GM13976 (cell line): Measurements from ENCODE around the gene CADM2.

ENCODE experiments used
- DNase-seq: peaks from one replicate; pipeline ENCODE4 v3.0.0; 2012; ENCODE audit warnings: low spot score
- in situ Hi-C: fragments of 300-500 bp; cut with MboI; formaldehyde crosslinking; loops from one replicate; pipeline ENCODE4 v1.12.0; 2022; ENCODE audit warnings: low sequenced_read_pairs, mixed read lengths, inconsistent platforms; ENCODE audit not compliant: unreplicated experiment
- TF ChIP-seq, protein P1 (sequence below): IDR thresholded peaks from 2 replicates; pipeline ENCODE4 v1.5.1; 2012; ENCODE audit warnings: borderline replicate concordance, mild to moderate bottlenecking; ENCODE audit not compliant: insufficient read depth; ENCODE audit errors: extremely low read depth, missing control alignments, control extremely low read depth

The CADM2 gene

DNA sequence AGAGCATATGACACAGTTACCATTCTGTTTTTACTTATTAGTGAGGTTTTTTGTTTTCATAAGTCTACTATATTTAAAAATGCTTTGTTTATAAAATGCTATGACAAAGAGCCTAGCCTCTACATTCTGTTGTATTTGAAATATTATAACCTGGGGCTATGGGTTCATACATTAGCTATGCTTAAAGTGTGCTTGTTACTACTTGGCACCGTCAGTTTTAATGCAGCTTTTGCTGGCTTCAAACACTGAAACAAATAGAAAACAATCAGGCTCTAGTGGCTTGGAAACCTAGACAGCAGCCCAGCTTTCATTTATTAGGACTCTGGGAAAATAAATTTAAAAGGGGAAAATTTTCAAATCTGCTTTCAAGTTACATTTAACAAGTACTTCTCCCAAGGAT, 635.9 kb downstream of the CADM2 start:
- TF ChIP-seq, protein P1, sequence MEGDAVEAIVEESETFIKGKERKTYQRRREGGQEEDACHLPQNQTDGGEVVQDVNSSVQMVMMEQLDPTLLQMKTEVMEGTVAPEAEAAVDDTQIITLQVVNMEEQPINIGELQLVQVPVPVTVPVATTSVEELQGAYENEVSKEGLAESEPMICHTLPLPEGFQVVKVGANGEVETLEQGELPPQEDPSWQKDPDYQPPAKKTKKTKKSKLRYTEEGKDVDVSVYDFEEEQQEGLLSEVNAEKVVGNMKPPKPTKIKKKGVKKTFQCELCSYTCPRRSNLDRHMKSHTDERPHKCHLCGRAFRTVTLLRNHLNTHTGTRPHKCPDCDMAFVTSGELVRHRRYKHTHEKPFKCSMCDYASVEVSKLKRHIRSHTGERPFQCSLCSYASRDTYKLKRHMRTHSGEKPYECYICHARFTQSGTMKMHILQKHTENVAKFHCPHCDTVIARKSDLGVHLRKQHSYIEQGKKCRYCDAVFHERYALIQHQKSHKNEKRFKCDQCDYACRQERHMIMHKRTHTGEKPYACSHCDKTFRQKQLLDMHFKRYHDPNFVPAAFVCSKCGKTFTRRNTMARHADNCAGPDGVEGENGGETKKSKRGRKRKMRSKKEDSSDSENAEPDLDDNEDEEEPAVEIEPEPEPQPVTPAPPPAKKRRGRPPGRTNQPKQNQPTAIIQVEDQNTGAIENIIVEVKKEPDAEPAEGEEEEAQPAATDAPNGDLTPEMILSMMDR, result no peak
- in situ Hi-C loops, result no loop called here
- no peak for DNase-seq

DNA sequence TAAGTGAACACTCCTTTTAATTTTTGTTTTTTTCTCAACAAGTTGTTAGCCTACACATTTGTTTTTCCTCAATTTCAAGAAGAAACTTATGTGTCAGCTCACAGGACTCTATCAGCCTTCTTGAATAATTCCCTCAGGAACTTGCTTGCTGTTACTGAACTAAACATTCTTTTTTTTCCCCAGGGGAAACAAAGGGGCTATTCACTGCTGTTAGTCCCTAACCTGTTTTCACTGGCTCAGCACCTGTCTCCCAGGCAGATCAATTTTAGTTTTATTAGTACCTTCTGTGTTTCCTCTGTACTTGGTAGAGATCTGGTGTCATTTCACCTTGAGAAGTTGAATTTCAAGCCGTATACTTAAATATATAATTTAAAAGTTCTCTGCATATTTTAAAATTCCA, 644.6 kb downstream of the CADM2 start:
- in situ Hi-C loops, result no loop called here
- TF ChIP-seq, protein P1, result no peak
- DNase-seq, result no peak

GRCh38 chr3:85604641-85605040, 645.9 kb downstream of the CADM2 start:
- TF ChIP-seq, protein P1, result no peak
- in situ Hi-C loops, result no loop called here

DNA sequence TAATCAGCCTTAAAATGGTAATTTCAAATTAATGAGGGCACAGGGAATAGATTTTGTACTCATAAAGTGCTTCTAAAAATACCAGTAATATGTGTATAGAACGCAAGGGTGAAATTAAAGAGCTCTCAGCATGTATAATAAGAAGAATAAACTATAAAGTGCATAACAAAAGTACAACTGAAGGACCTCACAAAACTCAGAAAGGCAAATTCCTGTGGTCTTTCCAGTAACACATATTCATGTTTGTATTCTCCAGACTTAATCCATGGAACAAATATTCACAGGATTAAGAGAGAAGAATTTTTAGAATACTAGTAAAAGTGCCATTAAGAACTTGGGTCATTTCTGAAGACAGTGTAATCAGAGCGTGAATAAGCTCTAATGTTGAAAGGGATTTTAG, 646.3 kb downstream of the CADM2 start:
- no peak for DNase-seq
- TF ChIP-seq, protein P1, result no peak
- in situ Hi-C loops, result no loop called here

More at GRCh38 chr3:85604641-85605040, 645.9 kb downstream of the CADM2 start:
- no peak for DNase-seq

DNA sequence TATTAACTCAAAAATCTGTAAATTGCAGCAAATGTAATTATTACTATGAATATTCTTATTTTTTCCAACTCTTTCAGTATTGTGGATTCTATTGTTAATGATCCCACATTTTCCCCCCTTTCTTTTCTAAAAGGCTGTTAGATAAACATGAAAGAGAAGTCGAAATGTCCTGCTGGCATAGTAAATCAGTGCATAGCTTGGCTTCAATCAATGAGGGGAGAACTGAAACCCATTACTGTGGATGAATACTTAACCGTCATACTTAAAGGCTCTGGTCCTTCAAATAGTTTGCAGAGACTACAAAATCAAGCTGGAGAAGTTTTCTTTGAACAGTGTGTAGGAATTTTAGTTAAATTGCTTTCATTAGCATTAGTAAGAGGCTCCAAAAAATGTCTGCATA, 667.9 kb downstream of the CADM2 start:
- DNase-seq, result no peak
- TF ChIP-seq, protein P1, result no peak
- in situ Hi-C loops, result no loop called here

DNA sequence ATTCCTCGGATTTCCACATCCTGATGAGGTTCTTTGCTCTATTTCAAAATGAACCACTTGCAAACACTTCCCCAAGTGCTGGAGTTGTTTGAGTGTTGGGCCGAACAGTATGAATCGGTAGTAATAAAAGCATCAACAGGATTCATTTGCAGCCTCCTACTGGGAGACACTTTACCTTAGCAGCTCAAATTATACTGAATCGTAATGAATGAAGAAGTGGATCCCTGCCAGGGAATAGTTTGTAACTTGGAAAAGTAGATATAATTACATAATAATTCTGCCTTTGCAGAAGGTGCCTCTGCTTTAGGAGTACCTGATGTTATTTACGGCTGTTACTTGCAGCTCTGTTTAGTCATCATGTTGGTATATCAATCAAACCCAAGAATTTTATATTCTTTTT, 669.1 kb downstream of the CADM2 start:
- in situ Hi-C loops, result no loop called here
- TF ChIP-seq, protein P1, result no peak
- DNase-seq, result no peak

- no peak for DNase-seq
- TF ChIP-seq, protein P1, result no peak
- in situ Hi-C loops, result no loop called here
Observed at GRCh38 chr3:85631070-85631469, 672.3 kb downstream of the CADM2 start.
